WTC11 (cell line): Measurements from ENCODE around the gene SLC10A3. TPM values are rescaled to one million over a fixed set of nuclear protein-coding genes. Genes with fewer than 3 reads are reported as not detected.

ENCODE experiments used
- ATAC-seq: fragments of 200-7000 bp; cut with Tn5 transposase; 2 replicates; pipeline ENCODE4 v1.10.0; 2021; ENCODE audit warnings: mild to moderate bottlenecking, moderate library complexity
- CTCF ChIA-PET: fragments of 300-600 bp; sonication (Branson Sonifier 250); formaldehyde crosslinking; loops from one replicate; lab custom pipeline; 2021; ENCODE audit warnings: antibody characterized with exemption; lab: Charles Lee
- POLR2A ChIA-PET: fragments of 350-600 bp; sonication (Branson Sonifier 250); formaldehyde crosslinking; loops from one replicate; lab custom pipeline; 2021; ENCODE audit warnings: antibody characterized with exemption; lab: Charles Lee
- DNase-seq: peaks from one replicate; pipeline ENCODE4 v3.0.0; 2021; ENCODE audit warnings: low spot score
- H3K27ac Mint-ChIP-seq: 2 replicates; pipeline ENCODE4 v1.8.0; 2021; ENCODE audit warnings: mixed read lengths
- H3K27me3 Mint-ChIP-seq: 2 replicates; pipeline ENCODE4 v1.8.0; 2021; ENCODE audit warnings: low read depth, mild to moderate bottlenecking, moderate library complexity, mixed read lengths
- H3K36me3 Mint-ChIP-seq: 2 replicates; pipeline ENCODE4 v1.8.0; 2021; ENCODE audit warnings: mixed read lengths
- H3K4me1 Mint-ChIP-seq: 2 replicates; pipeline ENCODE4 v1.8.0; 2022; ENCODE audit warnings: mixed read lengths
- H3K4me3 Mint-ChIP-seq: 2 replicates; pipeline ENCODE4 v1.8.0; 2021; ENCODE audit warnings: mild to moderate bottlenecking, moderate library complexity, mixed read lengths
- H3K9me3 Mint-ChIP-seq: 2 replicates; pipeline ENCODE4 v1.8.0; 2021; ENCODE audit warnings: mixed read lengths
- ETV6 ChIP-seq: sonication (generic); formaldehyde crosslinking; IDR thresholded peaks from 2 replicates; pipeline ENCODE4 v1.8.1; 2022; ENCODE audit warnings: mild to moderate bottlenecking, missing genetic modification reagents
- GABPB1 ChIP-seq: sonication (generic); formaldehyde crosslinking; IDR thresholded peaks from 2 replicates; pipeline ENCODE4 v1.8.1; 2023; ENCODE audit warnings: mild to moderate bottlenecking, missing genetic modification reagents
- IRF2 ChIP-seq: sonication (generic); formaldehyde crosslinking; IDR thresholded peaks from 2 replicates; pipeline ENCODE4 v1.8.0; 2022; ENCODE audit warnings: low read depth, missing genetic modification reagents, borderline replicate concordance
- KAT7 ChIP-seq: sonication (generic); formaldehyde crosslinking; IDR thresholded peaks from 2 replicates; pipeline ENCODE4 v1.8.1; 2023; ENCODE audit warnings: missing genetic modification reagents, mild to moderate bottlenecking, borderline replicate concordance
- NFE2L1 ChIP-seq: sonication (generic); formaldehyde crosslinking; IDR thresholded peaks from 2 replicates; pipeline ENCODE4 v1.8.1; 2023; ENCODE audit warnings: missing genetic modification reagents
- NFYB ChIP-seq: sonication (generic); formaldehyde crosslinking; conservative IDR thresholded peaks from 2 replicates; pipeline ENCODE4 v1.8.0; 2022; ENCODE audit warnings: low read depth, missing genetic modification reagents
- PREB ChIP-seq: sonication (generic); formaldehyde crosslinking; IDR thresholded peaks from 2 replicates; pipeline ENCODE4 v1.8.1; 2022; ENCODE audit warnings: mild to moderate bottlenecking, missing genetic modification reagents, moderate library complexity, borderline replicate concordance
- TP53 ChIP-seq: sonication (generic); formaldehyde crosslinking; IDR thresholded peaks from 2 replicates; pipeline ENCODE4 v1.8.1; 2023; ENCODE audit warnings: mild to moderate bottlenecking, missing genetic modification reagents
- USF1 ChIP-seq: sonication (generic); formaldehyde crosslinking; IDR thresholded peaks from 2 replicates; pipeline ENCODE4 v1.8.0; 2022; ENCODE audit warnings: mild to moderate bottlenecking, missing genetic modification reagents
- USF2 ChIP-seq: sonication (generic); formaldehyde crosslinking; IDR thresholded peaks from 2 replicates; pipeline ENCODE4 v1.8.1; 2023; ENCODE audit warnings: mild to moderate bottlenecking, missing genetic modification reagents, moderate library complexity
- ZBTB43 ChIP-seq: sonication (generic); formaldehyde crosslinking; IDR thresholded peaks from 2 replicates; pipeline ENCODE4 v1.8.1; 2023; ENCODE audit warnings: mild to moderate bottlenecking, missing genetic modification reagents
- ZNF416 ChIP-seq: fragments of 250-450 bp; sonication (Bioruptor Pico); IDR thresholded peaks from 2 replicates; pipeline ENCODE4 v1.9.0; 2021; ENCODE audit warnings: mild to moderate bottlenecking, inconsistent platforms
- total RNA-seq: library from RNA; stranded (reverse); gene quantifications from 3 replicates; pipeline ENCODE4 v1.2.3, GENCODE V29; 2021
- TF ChIP-seq, protein P1 (sequence below): sonication (generic); formaldehyde crosslinking; IDR thresholded peaks from 2 replicates; pipeline ENCODE4 v1.8.1; 2022; ENCODE audit warnings: low read depth, mild to moderate bottlenecking, moderate library complexity, missing genetic modification reagents, borderline replicate concordance
- TF ChIP-seq, protein P2 (sequence below): fragments of 250-450 bp; sonication (Bioruptor Pico); IDR thresholded peaks from 2 replicates; pipeline ENCODE4 v1.9.0; 2021; ENCODE audit warnings: mild to moderate bottlenecking, borderline replicate concordance
- TF ChIP-seq, protein P3 (sequence below): sonication (generic); formaldehyde crosslinking; IDR thresholded peaks from 2 replicates; pipeline ENCODE4 v1.8.1; 2022; ENCODE audit warnings: low read depth, missing genetic modification reagents, borderline replicate concordance
- TF ChIP-seq, protein P4 (sequence below): fragments of 250-450 bp; sonication (Bioruptor Pico); IDR thresholded peaks from 2 replicates; pipeline ENCODE4 v1.8.0; 2021; ENCODE audit warnings: mild to moderate bottlenecking
- TF ChIP-seq, protein P5 (sequence below): sonication (generic); formaldehyde crosslinking; conservative IDR thresholded peaks from 2 replicates; pipeline ENCODE4 v1.8.1; 2023; ENCODE audit warnings: mild to moderate bottlenecking, low read depth, missing genetic modification reagents, moderate library complexity
- TF ChIP-seq, protein P6 (sequence below): fragments of 200-600 bp; IDR thresholded peaks from 2 replicates; pipeline ENCODE4 v1.8.0; 2022; ENCODE audit warnings: antibody characterized with exemption

SLC10A3 gene
- total RNA-seq, 1 experiment from 2014 or later, result 9.8 TPM

DNA sequence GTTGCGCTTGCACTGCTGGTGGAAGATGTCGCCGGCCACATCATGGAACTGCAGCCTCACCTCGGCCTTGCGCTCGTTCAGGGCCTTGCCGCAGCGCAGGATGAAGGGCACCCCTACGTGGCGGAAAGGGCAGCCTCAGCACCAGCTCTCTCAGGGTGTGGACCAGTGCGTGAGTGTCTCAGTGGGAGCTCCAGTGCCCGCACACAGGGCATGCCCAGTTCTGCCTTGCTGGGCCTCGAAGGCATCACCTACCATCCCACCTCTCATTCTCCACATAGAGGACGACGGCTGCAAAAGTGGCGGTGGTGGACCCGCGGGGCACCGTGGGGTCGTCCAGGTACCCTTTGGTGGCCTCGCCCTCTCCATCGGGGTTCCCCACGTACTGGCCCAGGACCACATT is 42.3 kb upstream of the SLC10A3 start (continued):
- TF ChIP-seq ZBTB43 (CRISPR knock-in tag) (no peak), ETV6 (CRISPR knock-in tag) (no peak), PREB (no peak), USF2 (CRISPR knock-in tag) (no peak)
- TF ChIP-seq, protein P1, sequence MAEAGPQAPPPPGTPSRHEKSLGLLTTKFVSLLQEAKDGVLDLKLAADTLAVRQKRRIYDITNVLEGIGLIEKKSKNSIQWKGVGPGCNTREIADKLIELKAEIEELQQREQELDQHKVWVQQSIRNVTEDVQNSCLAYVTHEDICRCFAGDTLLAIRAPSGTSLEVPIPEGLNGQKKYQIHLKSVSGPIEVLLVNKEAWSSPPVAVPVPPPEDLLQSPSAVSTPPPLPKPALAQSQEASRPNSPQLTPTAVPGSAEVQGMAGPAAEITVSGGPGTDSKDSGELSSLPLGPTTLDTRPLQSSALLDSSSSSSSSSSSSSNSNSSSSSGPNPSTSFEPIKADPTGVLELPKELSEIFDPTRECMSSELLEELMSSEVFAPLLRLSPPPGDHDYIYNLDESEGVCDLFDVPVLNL (CRISPR knock-in tag), result no peak
- TF ChIP-seq, protein P2, sequence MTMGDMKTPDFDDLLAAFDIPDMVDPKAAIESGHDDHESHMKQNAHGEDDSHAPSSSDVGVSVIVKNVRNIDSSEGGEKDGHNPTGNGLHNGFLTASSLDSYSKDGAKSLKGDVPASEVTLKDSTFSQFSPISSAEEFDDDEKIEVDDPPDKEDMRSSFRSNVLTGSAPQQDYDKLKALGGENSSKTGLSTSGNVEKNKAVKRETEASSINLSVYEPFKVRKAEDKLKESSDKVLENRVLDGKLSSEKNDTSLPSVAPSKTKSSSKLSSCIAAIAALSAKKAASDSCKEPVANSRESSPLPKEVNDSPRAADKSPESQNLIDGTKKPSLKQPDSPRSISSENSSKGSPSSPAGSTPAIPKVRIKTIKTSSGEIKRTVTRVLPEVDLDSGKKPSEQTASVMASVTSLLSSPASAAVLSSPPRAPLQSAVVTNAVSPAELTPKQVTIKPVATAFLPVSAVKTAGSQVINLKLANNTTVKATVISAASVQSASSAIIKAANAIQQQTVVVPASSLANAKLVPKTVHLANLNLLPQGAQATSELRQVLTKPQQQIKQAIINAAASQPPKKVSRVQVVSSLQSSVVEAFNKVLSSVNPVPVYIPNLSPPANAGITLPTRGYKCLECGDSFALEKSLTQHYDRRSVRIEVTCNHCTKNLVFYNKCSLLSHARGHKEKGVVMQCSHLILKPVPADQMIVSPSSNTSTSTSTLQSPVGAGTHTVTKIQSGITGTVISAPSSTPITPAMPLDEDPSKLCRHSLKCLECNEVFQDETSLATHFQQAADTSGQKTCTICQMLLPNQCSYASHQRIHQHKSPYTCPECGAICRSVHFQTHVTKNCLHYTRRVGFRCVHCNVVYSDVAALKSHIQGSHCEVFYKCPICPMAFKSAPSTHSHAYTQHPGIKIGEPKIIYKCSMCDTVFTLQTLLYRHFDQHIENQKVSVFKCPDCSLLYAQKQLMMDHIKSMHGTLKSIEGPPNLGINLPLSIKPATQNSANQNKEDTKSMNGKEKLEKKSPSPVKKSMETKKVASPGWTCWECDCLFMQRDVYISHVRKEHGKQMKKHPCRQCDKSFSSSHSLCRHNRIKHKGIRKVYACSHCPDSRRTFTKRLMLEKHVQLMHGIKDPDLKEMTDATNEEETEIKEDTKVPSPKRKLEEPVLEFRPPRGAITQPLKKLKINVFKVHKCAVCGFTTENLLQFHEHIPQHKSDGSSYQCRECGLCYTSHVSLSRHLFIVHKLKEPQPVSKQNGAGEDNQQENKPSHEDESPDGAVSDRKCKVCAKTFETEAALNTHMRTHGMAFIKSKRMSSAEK (CRISPR knock-in tag), result no peak
- TF ChIP-seq, all 79 proteins: peak for 0

DNA sequence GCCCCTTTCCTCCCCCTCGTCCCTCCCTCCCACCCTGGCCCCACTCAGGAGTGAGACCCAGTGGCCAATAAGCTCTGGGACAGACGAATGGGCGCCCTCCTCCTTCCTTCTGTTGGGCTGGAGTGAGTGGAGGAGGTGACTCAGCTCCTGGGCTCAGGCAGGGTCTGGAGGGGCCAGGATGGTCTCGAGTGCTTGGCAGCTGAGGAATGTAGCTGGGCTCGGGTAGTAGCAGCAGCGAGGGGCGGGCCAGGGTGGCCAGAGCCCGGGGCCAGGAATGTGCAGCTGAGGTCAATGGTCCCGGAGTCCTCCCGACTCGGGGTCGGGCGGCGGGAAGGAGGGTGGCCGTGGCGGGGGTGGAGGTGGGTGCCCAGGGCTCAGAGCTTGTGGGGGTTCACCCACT is 41.2 kb upstream of the SLC10A3 start:
- ChIA-PET POLR2A (no interaction called here), CTCF (interaction anchor here (0.6 to 0.9 kb wide), 2 partner anchors 12 to 148 kb away, joined by 3 to 4 read pairs; no protein-coding TSS in a partner anchor)
- DNase-seq, result no peak
- Mint-ChIP-seq H3K4me1 (peaks cover 7% of the 10 kb centered on the region; the same call in 1 of the 2 replicates), H3K9me3 (no peaks in the 10 kb centered on the region), H3K36me3 (peaks cover 12% of the 10 kb centered on the region; the same call in 1 of the 2 replicates), H3K27me3 (no peaks in the 10 kb centered on the region; the same call in 1 of the 2 replicates), H3K27ac (no peak overlapping the region), H3K4me3 (no peak overlapping the region)
- TF ChIP-seq, protein P3, sequence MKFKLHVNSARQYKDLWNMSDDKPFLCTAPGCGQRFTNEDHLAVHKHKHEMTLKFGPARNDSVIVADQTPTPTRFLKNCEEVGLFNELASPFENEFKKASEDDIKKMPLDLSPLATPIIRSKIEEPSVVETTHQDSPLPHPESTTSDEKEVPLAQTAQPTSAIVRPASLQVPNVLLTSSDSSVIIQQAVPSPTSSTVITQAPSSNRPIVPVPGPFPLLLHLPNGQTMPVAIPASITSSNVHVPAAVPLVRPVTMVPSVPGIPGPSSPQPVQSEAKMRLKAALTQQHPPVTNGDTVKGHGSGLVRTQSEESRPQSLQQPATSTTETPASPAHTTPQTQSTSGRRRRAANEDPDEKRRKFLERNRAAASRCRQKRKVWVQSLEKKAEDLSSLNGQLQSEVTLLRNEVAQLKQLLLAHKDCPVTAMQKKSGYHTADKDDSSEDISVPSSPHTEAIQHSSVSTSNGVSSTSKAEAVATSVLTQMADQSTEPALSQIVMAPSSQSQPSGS (CRISPR knock-in tag), result no peak
- TF ChIP-seq GABPB1 (CRISPR knock-in tag) (no peak), USF1 (CRISPR knock-in tag) (no peak), IRF2 (CRISPR knock-in tag) (no peak), ZNF416 (CRISPR knock-in tag) (no peak), TP53 (CRISPR knock-in tag) (no peak), NFYB (CRISPR knock-in tag) (no peak), NFE2L1 (no peak), KAT7 (CRISPR knock-in tag) (no peak)
- TF ChIP-seq, protein P4, sequence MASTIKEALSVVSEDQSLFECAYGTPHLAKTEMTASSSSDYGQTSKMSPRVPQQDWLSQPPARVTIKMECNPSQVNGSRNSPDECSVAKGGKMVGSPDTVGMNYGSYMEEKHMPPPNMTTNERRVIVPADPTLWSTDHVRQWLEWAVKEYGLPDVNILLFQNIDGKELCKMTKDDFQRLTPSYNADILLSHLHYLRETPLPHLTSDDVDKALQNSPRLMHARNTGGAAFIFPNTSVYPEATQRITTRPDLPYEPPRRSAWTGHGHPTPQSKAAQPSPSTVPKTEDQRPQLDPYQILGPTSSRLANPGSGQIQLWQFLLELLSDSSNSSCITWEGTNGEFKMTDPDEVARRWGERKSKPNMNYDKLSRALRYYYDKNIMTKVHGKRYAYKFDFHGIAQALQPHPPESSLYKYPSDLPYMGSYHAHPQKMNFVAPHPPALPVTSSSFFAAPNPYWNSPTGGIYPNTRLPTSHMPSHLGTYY (CRISPR knock-in tag), result no peak
- TF ChIP-seq, protein P5, sequence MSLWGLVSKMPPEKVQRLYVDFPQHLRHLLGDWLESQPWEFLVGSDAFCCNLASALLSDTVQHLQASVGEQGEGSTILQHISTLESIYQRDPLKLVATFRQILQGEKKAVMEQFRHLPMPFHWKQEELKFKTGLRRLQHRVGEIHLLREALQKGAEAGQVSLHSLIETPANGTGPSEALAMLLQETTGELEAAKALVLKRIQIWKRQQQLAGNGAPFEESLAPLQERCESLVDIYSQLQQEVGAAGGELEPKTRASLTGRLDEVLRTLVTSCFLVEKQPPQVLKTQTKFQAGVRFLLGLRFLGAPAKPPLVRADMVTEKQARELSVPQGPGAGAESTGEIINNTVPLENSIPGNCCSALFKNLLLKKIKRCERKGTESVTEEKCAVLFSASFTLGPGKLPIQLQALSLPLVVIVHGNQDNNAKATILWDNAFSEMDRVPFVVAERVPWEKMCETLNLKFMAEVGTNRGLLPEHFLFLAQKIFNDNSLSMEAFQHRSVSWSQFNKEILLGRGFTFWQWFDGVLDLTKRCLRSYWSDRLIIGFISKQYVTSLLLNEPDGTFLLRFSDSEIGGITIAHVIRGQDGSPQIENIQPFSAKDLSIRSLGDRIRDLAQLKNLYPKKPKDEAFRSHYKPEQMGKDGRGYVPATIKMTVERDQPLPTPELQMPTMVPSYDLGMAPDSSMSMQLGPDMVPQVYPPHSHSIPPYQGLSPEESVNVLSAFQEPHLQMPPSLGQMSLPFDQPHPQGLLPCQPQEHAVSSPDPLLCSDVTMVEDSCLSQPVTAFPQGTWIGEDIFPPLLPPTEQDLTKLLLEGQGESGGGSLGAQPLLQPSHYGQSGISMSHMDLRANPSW (CRISPR knock-in tag), result no peak
- TF ChIP-seq, protein P6, sequence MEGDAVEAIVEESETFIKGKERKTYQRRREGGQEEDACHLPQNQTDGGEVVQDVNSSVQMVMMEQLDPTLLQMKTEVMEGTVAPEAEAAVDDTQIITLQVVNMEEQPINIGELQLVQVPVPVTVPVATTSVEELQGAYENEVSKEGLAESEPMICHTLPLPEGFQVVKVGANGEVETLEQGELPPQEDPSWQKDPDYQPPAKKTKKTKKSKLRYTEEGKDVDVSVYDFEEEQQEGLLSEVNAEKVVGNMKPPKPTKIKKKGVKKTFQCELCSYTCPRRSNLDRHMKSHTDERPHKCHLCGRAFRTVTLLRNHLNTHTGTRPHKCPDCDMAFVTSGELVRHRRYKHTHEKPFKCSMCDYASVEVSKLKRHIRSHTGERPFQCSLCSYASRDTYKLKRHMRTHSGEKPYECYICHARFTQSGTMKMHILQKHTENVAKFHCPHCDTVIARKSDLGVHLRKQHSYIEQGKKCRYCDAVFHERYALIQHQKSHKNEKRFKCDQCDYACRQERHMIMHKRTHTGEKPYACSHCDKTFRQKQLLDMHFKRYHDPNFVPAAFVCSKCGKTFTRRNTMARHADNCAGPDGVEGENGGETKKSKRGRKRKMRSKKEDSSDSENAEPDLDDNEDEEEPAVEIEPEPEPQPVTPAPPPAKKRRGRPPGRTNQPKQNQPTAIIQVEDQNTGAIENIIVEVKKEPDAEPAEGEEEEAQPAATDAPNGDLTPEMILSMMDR, result no peak
- no peak for ATAC-seq
